ENCODE measurements around the gene USP17L21.
"Not testable (repeated sequence)": the region's sequence is repeated elsewhere in the genome, so short reads cannot be mapped to it uniquely, and the experiment has no call there.

- TF ChIP-seq POLR2A, CTCF, EP300 (IDR thresholded peaks at IDR 0.05): not testable (repeated sequence)
These were observed 4.6 kb downstream of the USP17L21 start, which contains the start of gene USP17L22 for GRCh38 chr4:9267319-9267718.
